Transverse colon (tissue), 4 donors: Measurements from ENCODE around the gene CHPF.

Source experiments
- CTCF ChIP-seq, 5 experiments: fragments of 200-600 bp in 3 of 5; fragments of 450-650 bp in 2 of 5; sonication (generic) in 3 of 5; IDR thresholded peaks; 1 replicate in 2 of 5; 2 replicates in 3 of 5; pipeline ENCODE4 v1.5.1; 2016 to 2017; ENCODE audit warnings: antibody characterized with exemption in 5 of 5, inconsistent platforms in 3 of 5, mild to moderate bottlenecking in 2 of 5, moderate library complexity in 1 of 5
- EP300 ChIP-seq: sonication (generic); formaldehyde crosslinking; IDR thresholded peaks from one replicate; pipeline ENCODE4 v1.6.1; 2017; ENCODE audit warnings: antibody characterized with exemption, low read depth
- POLR2A ChIP-seq: fragments of 450-650 bp; IDR thresholded peaks from one replicate; pipeline ENCODE4 v1.6.1; 2016; ENCODE audit warnings: antibody characterized with exemption, mild to moderate bottlenecking, moderate library complexity
- POLR2AphosphoS5 ChIP-seq, 3 donors: sonication (generic); formaldehyde crosslinking; IDR thresholded peaks; one replicate each; pipeline ENCODE4 v1.6.1; 2016; ENCODE audit warnings: antibody characterized with exemption in 3 of 3

GRCh38 chr2:219489315-219489714 lies 54.3 kb downstream of the CHPF start:
- no peak for TF ChIP-seq POLR2A
- no peak for TF ChIP-seq CTCF (IDR thresholded peaks at IDR 0.05)
- no peak for TF ChIP-seq EP300
- TF ChIP-seq POLR2AphosphoS5 (IDR thresholded peaks at IDR 0.05): no peak
